DOHH2 (cell line): ENCODE data around the gene CCDC134.

Experiments
- CTCF ChIP-seq: fragments of 200-600 bp; sonication (generic); IDR thresholded peaks from one replicate; pipeline ENCODE4 v1.5.1; 2014; ENCODE audit warnings: antibody characterized with exemption, mild to moderate bottlenecking, low read depth, low read length; ENCODE audit not compliant: poor library complexity, severe bottlenecking
- EZH2phosphoT487 ChIP-seq: fragments of 200-600 bp; sonication (generic); IDR thresholded peaks from 2 replicates; pipeline ENCODE4 v1.6.1; 2017; ENCODE audit warnings: borderline replicate concordance, mild to moderate bottlenecking, antibody characterized with exemption, low read length, moderate library complexity, mixed read lengths

GRCh38 chr22:41874090-41874489, 73.6 kb downstream of the CCDC134 start:
- TF ChIP-seq CTCF (no peak), EZH2phosphoT487 (no peak)
